ENCODE measurements around the gene MAZ. TPM values are rescaled to one million over a fixed set of nuclear protein-coding genes. Genes with fewer than 3 reads are reported as not detected.

The MAZ gene
- total and polyA plus RNA-seq, 2 of the 13 experiments (the other 11 are each of a cell fraction or from before 2014, with no cell fraction given): 203 to 277 TPM

GRCh38 chr16:29804455-29805231 lies 1.7 kb upstream of the MAZ start (continued):
- TF ChIP-seq IRF9 (CRISPR knock-in tag; IDR thresholded peaks at IDR 0.05; ENCODE audit: borderline replicate concordance) (peak; percentile 30; the same call in 1 of the 2 replicates), TEAD3 (CRISPR knock-in tag; optimal IDR thresholded peaks at IDR 0.05; ENCODE audit: borderline replicate concordance) (no peak), DPF2 (CRISPR knock-in tag; IDR thresholded peaks at IDR 0.05; ENCODE audit: borderline replicate concordance, low read depth) (no peak), RFX1 (IDR thresholded peaks at IDR 0.05) (no peak), ZBTB25 (CRISPR knock-in tag; IDR thresholded peaks at IDR 0.05) (no peak), KMT2B (CRISPR knock-in tag; IDR thresholded peaks at IDR 0.05) (no peak), ZNF414 (CRISPR knock-in tag; IDR thresholded peaks at IDR 0.05) (peak; percentile 84), HNF1B (CRISPR knock-in tag; IDR thresholded peaks at IDR 0.05) (no peak), THRA (CRISPR knock-in tag; IDR thresholded peaks at IDR 0.05; ENCODE audit: borderline replicate concordance) (no peak), CEBPG (CRISPR knock-in tag; IDR thresholded peaks at IDR 0.05) (peak; percentile 31; the same call in 1 of the 2 replicates), ZNF335 (CRISPR knock-in tag; IDR thresholded peaks at IDR 0.05) (no peak), ZNF672 (CRISPR knock-in tag; IDR thresholded peaks at IDR 0.05) (no peak), ZNF24 (IDR thresholded peaks at IDR 0.05) (no peak), SMAD1 (CRISPR knock-in tag; IDR thresholded peaks at IDR 0.05; ENCODE audit: borderline replicate concordance, low read depth) (no peak), HNRNPL (IDR thresholded peaks at IDR 0.05; ENCODE audit: low read depth, low read length) (no peak), ZNF292 (CRISPR knock-in tag; IDR thresholded peaks at IDR 0.05; ENCODE audit: borderline replicate concordance, low read depth) (peak; percentile 15; the same call in 1 of the 2 replicates), HMGXB4 (CRISPR knock-in tag; IDR thresholded peaks at IDR 0.05; ENCODE audit: borderline replicate concordance in 1 of 2, low read depth in 1 of 2) (no peak), SRSF4 (IDR thresholded peaks at IDR 0.05; ENCODE audit: low read depth, low read length, poor library complexity, severe bottlenecking) (no peak), ZNF354B (CRISPR knock-in tag; IDR thresholded peaks at IDR 0.05) (no peak), ZNF780A (CRISPR knock-in tag; IDR thresholded peaks at IDR 0.05) (no peak), ZNF160 (CRISPR knock-in tag; IDR thresholded peaks at IDR 0.05) (0 out of 2 replicates have a peak, but pooled peaks have one; percentile 5)

Measured in HepG2 (cell line).